NCI-H2107 (cell line): ENCODE measurements around the gene FAM171A1.

ENCODE experiments used
- DNase-seq: peaks from one replicate; lab custom pipeline; 2025; lab: John Stamatoyannopoulos, UW

FAM171A1 gene

GRCh38 chr10:15244635-15245197 is 126.4 kb downstream of the FAM171A1 start:
- DNase-seq, result no peak

- DNase-seq, result no peak
These were observed 128.7 kb downstream of the FAM171A1 start for GRCh38 chr10:15242261-15242840.

- DNase-seq, result no peak
These were observed 129.8 kb downstream of the FAM171A1 start for GRCh38 chr10:15241306-15241705.

GRCh38 chr10:15238555-15239335 is 132.3 kb downstream of the FAM171A1 start:
- peak; percentile 3 for DNase-seq

- DNase-seq, result no peak
These were observed 133.7 kb downstream of the FAM171A1 start for GRCh38 chr10:15237351-15237750.

GRCh38 chr10:15236340-15236739 is 134.7 kb downstream of the FAM171A1 start:
- no peak for DNase-seq

- no peak for DNase-seq
These were observed 138.8 kb downstream of the FAM171A1 start for GRCh38 chr10:15232279-15232678.

- DNase-seq, result no peak
These were observed 139.7 kb downstream of the FAM171A1 start for GRCh38 chr10:15231426-15231825.

GRCh38 chr10:15230257-15230656 is 140.8 kb downstream of the FAM171A1 start:
- DNase-seq, result no peak

- DNase-seq, result no peak
These were observed 141.8 kb downstream of the FAM171A1 start for GRCh38 chr10:15229268-15229667.

GRCh38 chr10:15228426-15228825 is 142.7 kb downstream of the FAM171A1 start:
- DNase-seq, result no peak

- DNase-seq, result no peak
These were observed 143.3 kb downstream of the FAM171A1 start for GRCh38 chr10:15227611-15228372.

- DNase-seq, result no peak
These were observed 145.6 kb downstream of the FAM171A1 start for GRCh38 chr10:15225511-15225910.

GRCh38 chr10:15224948-15225347 is 146.1 kb downstream of the FAM171A1 start:
- DNase-seq, result no peak

GRCh38 chr10:15223174-15223573 is 147.9 kb downstream of the FAM171A1 start:
- DNase-seq, result no peak

GRCh38 chr10:15222511-15222910 is 148.6 kb downstream of the FAM171A1 start:
- DNase-seq, result no peak

- DNase-seq, result no peak
These were observed 150.6 kb downstream of the FAM171A1 start for GRCh38 chr10:15220445-15220844.

GRCh38 chr10:15216700-15217099 is 154.4 kb downstream of the FAM171A1 start:
- DNase-seq, result no peak

GRCh38 chr10:15214237-15214636 is 156.9 kb downstream of the FAM171A1 start:
- no peak for DNase-seq

GRCh38 chr10:15213461-15213861 is 157.6 kb downstream of the FAM171A1 start:
- no peak for DNase-seq

- no peak for DNase-seq
These were observed 159.6 kb downstream of the FAM171A1 start for GRCh38 chr10:15211464-15211979.

GRCh38 chr10:15210521-15210920 is 160.6 kb downstream of the FAM171A1 start:
- no peak for DNase-seq
